Liver (tissue), 9 donors: ENCODE data around the gene TSHZ2. TPM values are rescaled to one million over a fixed set of nuclear protein-coding genes. Genes with fewer than 3 reads are reported as not detected.

Experiments
- DNase-seq: peaks from one replicate; pipeline ENCODE4 v3.0.0-alpha.2; 2017; ENCODE audit warnings: low spot score
- H3K27ac ChIP-seq, 2 donors: one replicate each; pipeline ENCODE4 v1.7.0; 2013; ENCODE audit warnings: inconsistent platforms in 2 of 2, low read length in 2 of 2, control low read depth in 1 of 2, low read depth in 1 of 2, mild to moderate bottlenecking in 1 of 2
- H3K27me3 ChIP-seq, 4 donors: one replicate each; pipeline versions ENCODE4 v1.6.1 to v1.7.0; 2013; ENCODE audit warnings: low read length in 3 of 4, inconsistent platforms in 1 of 4, mild to moderate bottlenecking in 1 of 4, moderate library complexity in 1 of 4; ENCODE audit not compliant: control insufficient read depth in 4 of 4, insufficient read depth in 4 of 4
- H3K36me3 ChIP-seq, 4 donors: one replicate each; pipeline versions ENCODE4 v1.6.1 to v1.7.0; 2013; ENCODE audit warnings: low read length in 3 of 4, mild to moderate bottlenecking in 3 of 4, low read depth in 1 of 4, moderate library complexity in 1 of 4; ENCODE audit not compliant: control insufficient read depth in 4 of 4, insufficient read depth in 3 of 4
- H3K4me1 ChIP-seq, 4 donors: one replicate each; pipeline versions ENCODE4 v1.6.1 to v1.7.0; 2013; ENCODE audit warnings: low read length in 3 of 4, mild to moderate bottlenecking in 3 of 4, moderate library complexity in 1 of 4; ENCODE audit not compliant: control insufficient read depth in 4 of 4, insufficient read depth in 4 of 4
- H3K4me3 ChIP-seq, 3 donors: one replicate each; pipeline versions ENCODE4 v1.6.1 to v1.7.0; 2013; ENCODE audit warnings: low read length in 3 of 3, control low read depth in 1 of 3, low read depth in 1 of 3, mild to moderate bottlenecking in 1 of 3
- H3K9ac ChIP-seq, 2 donors: one replicate each; pipeline ENCODE4 v1.7.0; 2013; ENCODE audit warnings: low read length in 2 of 2, mild to moderate bottlenecking in 2 of 2, moderate library complexity in 2 of 2, control low read depth in 1 of 2, low read depth in 1 of 2
- H3K9me3 ChIP-seq, 4 donors: one replicate each; pipeline versions ENCODE4 v1.6.1 to v1.7.0; 2013; ENCODE audit warnings: low read length in 3 of 4; ENCODE audit not compliant: control insufficient read depth in 4 of 4
- EGR1 ChIP-seq, 2 donors: IDR thresholded peaks; 2 replicates each; pipeline ENCODE4 v1.6.1; 2016 to 2018; ENCODE audit warnings: antibody characterized with exemption in 2 of 2, low read depth in 2 of 2
- FOXA1 ChIP-seq: IDR thresholded peaks from 2 replicates; pipeline ENCODE4 v1.6.1; 2016; ENCODE audit warnings: antibody characterized with exemption
- HNF4A ChIP-seq, 2 donors: conservative IDR thresholded peaks; 2 replicates each; pipeline ENCODE4 v1.6.1; 2016; ENCODE audit warnings: antibody characterized with exemption in 2 of 2, mild to moderate bottlenecking in 2 of 2
- JUND ChIP-seq, 2 donors: IDR thresholded peaks; 2 replicates each; pipeline ENCODE4 v1.6.1; 2016; ENCODE audit warnings: antibody characterized with exemption in 2 of 2
- NR2F2 ChIP-seq: IDR thresholded peaks from 2 replicates; pipeline ENCODE4 v1.6.1; 2016; ENCODE audit warnings: antibody characterized with exemption
- RAD21 ChIP-seq, 2 donors: IDR thresholded peaks; 2 replicates each; pipeline ENCODE4 v1.6.1; 2016; ENCODE audit warnings: antibody characterized with exemption in 2 of 2, mild to moderate bottlenecking in 2 of 2
- RXRA ChIP-seq, 2 donors: IDR thresholded peaks; 2 replicates each; pipeline ENCODE4 v1.6.1; 2017 to 2018; ENCODE audit warnings: antibody characterized with exemption in 2 of 2, mild to moderate bottlenecking in 1 of 2
- TAF1 ChIP-seq: conservative IDR thresholded peaks from 2 replicates; pipeline ENCODE4 v1.6.1; 2016; ENCODE audit warnings: antibody characterized with exemption, mild to moderate bottlenecking
- YY1 ChIP-seq: IDR thresholded peaks from 2 replicates; pipeline ENCODE4 v1.6.1; 2016; ENCODE audit warnings: antibody characterized with exemption, mild to moderate bottlenecking
- WGBS: extraction: QIAGEN DNeasy Blood & Tissue Kit; methylation state at CpG from one replicate; pipeline ENCODE4 v1.1.7; 2013; 5-methylcytosine and 5-hydroxymethylcytosine counted together
- polyA plus RNA-seq, 2 donors: library from polyadenylated mRNA; stranded (reverse) in 1 of 2; unstranded in 1 of 2; fragments of 200-250 nt in 1 of 2; fragments of >200 nt in 1 of 2; fragmentation: Nextera tagmentation in 1 of 2; extraction: Ambion mirVana in 1 of 2; gene quantifications; one replicate each; pipeline versions ENCODE4 v1.2.1 to v1.2.3, GENCODE V29; 2013 to 2015
- total RNA-seq, 2 donors: library from RNA; depleted of rRNA; stranded (reverse); fragments of >200 nt; gene quantifications; one replicate each; pipeline ENCODE4 v1.2.3, GENCODE V29; 2014
- TF ChIP-seq, protein P1 (sequence below): IDR thresholded peaks from 2 replicates; pipeline ENCODE4 v1.6.1; 2016; ENCODE audit warnings: antibody characterized with exemption
- TF ChIP-seq, protein P2 (sequence below): IDR thresholded peaks from 2 replicates; pipeline ENCODE4 v1.6.1; 2016; ENCODE audit warnings: antibody characterized with exemption
- TF ChIP-seq, protein P3 (sequence below): fragments of 150-350 bp; IDR thresholded peaks from 2 replicates; pipeline ENCODE4 v1.5.1; 2017; ENCODE audit warnings: improper control_type of control experiment, low read depth, low read length; ENCODE audit not compliant: missing input control
- TF ChIP-seq, protein P4 (sequence below): IDR thresholded peaks from 2 replicates; pipeline ENCODE4 v1.6.1; 2016; ENCODE audit warnings: antibody characterized with exemption, mild to moderate bottlenecking
- donor health status: healthy.
- donor health status: healthy.
- donor health status: healthy.
- donor health status: healthy.
- donor health status: healthy.

The TSHZ2 gene
- total and polyA plus RNA-seq, 4 donors: 2.9 to 11.3 (median 7.8) TPM

DNA sequence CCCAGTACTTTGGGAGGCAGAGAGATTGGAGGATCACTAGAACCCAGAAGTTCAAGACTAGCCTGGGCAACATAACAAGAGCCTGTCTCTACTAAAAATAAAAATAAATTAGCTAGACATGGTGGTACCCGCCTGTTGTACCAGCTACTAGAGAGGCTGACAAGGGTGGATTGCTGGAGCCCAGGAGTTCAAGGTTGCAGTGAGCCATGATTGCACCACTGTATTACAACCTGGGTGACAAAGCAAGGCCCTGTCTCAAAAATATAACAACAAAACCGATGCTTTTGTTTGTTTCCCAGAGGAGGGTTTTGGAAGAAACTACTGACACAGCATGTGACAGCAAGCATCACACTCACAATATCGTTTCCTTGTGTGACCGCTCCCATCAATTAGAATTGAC, 119.6 kb downstream of the TSHZ2 start:
- Histone ChIP-seq H3K36me3 (no peaks in the 10 kb centered on the region), H3K9me3 (no peaks in the 10 kb centered on the region), H3K4me3 (no peak overlapping the region), H3K27me3 (peaks cover 0 to 2% (median 0%) of the 10 kb centered on the region in 4 donors), H3K27ac (no peak overlapping the region), H3K9ac (no peak overlapping the region), H3K4me1 (peaks cover 0 to 5% (median 1%) of the 10 kb centered on the region in 4 donors)
- WGBS: 85% methylated on average over 4 of the region's 4 CpGs
- DNase-seq: no peak
- TF ChIP-seq NR2F2 (no peak), HNF4A (conservative IDR thresholded peaks at IDR 0.05) (no peak), TAF1 (no peak), YY1 (no peak), FOXA1 (no peak), JUND (IDR thresholded peaks at IDR 0.05) (no peak), RAD21 (IDR thresholded peaks at IDR 0.05) (no peak), RXRA (IDR thresholded peaks at IDR 0.05) (no peak), EGR1 (IDR thresholded peaks at IDR 0.05; ENCODE audit: low read depth in 2 of 2) (no peak)
- TF ChIP-seq, protein P1, sequence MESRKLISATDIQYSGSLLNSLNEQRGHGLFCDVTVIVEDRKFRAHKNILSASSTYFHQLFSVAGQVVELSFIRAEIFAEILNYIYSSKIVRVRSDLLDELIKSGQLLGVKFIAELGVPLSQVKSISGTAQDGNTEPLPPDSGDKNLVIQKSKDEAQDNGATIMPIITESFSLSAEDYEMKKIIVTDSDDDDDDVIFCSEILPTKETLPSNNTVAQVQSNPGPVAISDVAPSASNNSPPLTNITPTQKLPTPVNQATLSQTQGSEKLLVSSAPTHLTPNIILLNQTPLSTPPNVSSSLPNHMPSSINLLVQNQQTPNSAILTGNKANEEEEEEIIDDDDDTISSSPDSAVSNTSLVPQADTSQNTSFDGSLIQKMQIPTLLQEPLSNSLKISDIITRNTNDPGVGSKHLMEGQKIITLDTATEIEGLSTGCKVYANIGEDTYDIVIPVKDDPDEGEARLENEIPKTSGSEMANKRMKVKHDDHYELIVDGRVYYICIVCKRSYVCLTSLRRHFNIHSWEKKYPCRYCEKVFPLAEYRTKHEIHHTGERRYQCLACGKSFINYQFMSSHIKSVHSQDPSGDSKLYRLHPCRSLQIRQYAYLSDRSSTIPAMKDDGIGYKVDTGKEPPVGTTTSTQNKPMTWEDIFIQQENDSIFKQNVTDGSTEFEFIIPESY: no peak
- TF ChIP-seq, protein P2, sequence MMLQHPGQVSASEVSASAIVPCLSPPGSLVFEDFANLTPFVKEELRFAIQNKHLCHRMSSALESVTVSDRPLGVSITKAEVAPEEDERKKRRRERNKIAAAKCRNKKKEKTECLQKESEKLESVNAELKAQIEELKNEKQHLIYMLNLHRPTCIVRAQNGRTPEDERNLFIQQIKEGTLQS: no peak
- TF ChIP-seq, protein P3, sequence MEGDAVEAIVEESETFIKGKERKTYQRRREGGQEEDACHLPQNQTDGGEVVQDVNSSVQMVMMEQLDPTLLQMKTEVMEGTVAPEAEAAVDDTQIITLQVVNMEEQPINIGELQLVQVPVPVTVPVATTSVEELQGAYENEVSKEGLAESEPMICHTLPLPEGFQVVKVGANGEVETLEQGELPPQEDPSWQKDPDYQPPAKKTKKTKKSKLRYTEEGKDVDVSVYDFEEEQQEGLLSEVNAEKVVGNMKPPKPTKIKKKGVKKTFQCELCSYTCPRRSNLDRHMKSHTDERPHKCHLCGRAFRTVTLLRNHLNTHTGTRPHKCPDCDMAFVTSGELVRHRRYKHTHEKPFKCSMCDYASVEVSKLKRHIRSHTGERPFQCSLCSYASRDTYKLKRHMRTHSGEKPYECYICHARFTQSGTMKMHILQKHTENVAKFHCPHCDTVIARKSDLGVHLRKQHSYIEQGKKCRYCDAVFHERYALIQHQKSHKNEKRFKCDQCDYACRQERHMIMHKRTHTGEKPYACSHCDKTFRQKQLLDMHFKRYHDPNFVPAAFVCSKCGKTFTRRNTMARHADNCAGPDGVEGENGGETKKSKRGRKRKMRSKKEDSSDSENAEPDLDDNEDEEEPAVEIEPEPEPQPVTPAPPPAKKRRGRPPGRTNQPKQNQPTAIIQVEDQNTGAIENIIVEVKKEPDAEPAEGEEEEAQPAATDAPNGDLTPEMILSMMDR: no peak

DNA sequence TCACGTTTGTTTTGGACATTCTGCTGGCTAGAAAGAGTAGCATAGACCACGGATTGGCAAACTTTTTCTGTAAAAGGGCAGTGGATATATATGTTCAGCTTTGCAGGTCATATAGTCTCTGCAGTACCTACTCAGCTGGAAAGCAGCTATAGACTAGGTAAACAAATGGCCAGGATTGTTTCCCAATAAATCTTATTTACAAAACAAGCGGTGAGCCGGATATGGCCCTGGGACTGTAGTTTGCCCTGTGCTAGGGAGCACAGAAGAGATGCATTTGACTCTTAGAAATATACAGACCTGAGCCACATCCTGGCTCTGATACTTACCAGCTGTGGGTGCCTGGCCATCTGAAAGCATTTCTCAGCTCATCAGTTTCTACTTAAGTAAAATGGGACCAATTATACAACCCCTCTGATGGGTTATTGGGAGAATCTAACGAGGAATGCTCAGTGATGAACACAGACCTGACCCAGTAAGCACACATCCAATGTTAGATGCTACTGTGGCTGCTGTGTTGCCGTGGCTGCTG, 120.7 kb downstream of the TSHZ2 start:
- TF ChIP-seq EGR1 (IDR thresholded peaks at IDR 0.05; ENCODE audit: low read depth in 2 of 2) (no peak), JUND (IDR thresholded peaks at IDR 0.05) (no peak)
- TF ChIP-seq, protein P4, sequence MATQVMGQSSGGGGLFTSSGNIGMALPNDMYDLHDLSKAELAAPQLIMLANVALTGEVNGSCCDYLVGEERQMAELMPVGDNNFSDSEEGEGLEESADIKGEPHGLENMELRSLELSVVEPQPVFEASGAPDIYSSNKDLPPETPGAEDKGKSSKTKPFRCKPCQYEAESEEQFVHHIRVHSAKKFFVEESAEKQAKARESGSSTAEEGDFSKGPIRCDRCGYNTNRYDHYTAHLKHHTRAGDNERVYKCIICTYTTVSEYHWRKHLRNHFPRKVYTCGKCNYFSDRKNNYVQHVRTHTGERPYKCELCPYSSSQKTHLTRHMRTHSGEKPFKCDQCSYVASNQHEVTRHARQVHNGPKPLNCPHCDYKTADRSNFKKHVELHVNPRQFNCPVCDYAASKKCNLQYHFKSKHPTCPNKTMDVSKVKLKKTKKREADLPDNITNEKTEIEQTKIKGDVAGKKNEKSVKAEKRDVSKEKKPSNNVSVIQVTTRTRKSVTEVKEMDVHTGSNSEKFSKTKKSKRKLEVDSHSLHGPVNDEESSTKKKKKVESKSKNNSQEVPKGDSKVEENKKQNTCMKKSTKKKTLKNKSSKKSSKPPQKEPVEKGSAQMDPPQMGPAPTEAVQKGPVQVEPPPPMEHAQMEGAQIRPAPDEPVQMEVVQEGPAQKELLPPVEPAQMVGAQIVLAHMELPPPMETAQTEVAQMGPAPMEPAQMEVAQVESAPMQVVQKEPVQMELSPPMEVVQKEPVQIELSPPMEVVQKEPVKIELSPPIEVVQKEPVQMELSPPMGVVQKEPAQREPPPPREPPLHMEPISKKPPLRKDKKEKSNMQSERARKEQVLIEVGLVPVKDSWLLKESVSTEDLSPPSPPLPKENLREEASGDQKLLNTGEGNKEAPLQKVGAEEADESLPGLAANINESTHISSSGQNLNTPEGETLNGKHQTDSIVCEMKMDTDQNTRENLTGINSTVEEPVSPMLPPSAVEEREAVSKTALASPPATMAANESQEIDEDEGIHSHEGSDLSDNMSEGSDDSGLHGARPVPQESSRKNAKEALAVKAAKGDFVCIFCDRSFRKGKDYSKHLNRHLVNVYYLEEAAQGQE: peak; percentile 45
- H3K9ac ChIP-seq: no peak overlapping the region
- no peak for DNase-seq
- 79% methylated on average over 6 of the region's 6 CpGs for WGBS
- H3K9me3 ChIP-seq: no peaks in the 10 kb centered on the region
- H3K27ac ChIP-seq: no peak overlapping the region
- H3K4me1 ChIP-seq: no peaks in the 10 kb centered on the region
- no peak overlapping the region for H3K4me3 ChIP-seq
- no peaks in the 10 kb centered on the region for H3K36me3 ChIP-seq
- H3K27me3 ChIP-seq: peaks cover 0 to 2% (median 0%) of the 10 kb centered on the region in 4 donors
